ENCODE data around the gene KLHL29. TPM values are rescaled to one million over a fixed set of nuclear protein-coding genes. Genes with fewer than 3 reads are reported as not detected.

The KLHL29 gene
- total RNA-seq, 1 experiment from 2014 or later, result 16.7 TPM

DNA sequence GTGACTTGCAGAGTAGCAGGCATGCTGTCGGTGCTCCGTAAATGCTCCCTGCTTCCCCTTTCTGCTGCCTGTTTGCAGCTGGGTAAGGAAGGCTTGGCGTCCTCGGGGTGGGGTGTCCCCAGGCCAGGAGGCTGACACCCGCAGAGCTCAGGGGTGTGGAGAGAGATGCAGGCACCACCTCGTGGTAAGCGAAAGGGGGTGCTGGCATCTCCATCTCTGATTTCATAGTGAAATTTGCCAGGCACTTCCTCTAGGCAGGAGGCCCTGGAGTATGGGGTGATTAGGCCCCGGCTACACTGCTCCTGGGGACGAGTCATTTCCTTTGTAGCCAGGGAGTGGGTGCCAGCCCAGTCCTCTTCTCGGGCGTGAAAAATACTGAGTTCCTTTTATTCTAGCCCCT is 160.4 kb downstream of the KLHL29 start:
- TF ChIP-seq POLR2AphosphoS5 (IDR thresholded peaks at IDR 0.05; ENCODE audit: low read depth, low read length) (no peak), RAD21 (IDR thresholded peaks at IDR 0.05; ENCODE audit: low read depth) (peak; percentile 20; the same call in 1 of the 2 replicates)

DNA sequence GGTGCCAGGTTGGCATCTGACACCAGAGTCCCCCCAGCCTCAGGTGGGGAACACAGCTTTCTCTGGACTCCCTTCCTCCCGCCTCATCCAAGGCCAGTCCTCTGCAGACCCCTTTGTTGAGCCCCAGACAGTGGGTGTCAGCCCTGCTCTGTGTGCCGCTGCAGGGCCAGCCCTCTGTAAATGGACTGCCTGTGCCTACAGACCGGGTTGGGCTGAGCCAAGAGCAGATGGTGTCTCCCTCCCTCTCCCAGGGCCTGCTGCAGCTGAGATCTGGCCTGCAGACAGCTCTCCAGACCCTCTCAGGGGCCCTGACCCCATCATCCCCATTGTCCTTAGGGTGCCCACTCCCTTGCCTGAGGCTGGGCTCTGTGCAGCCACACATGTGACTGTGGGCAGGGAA is 160.8 kb downstream of the KLHL29 start:
- Histone ChIP-seq H3K4me1 (ENCODE audit: control insufficient read depth in 1 of 2, insufficient read depth in 2 of 2, low read length in 2 of 2) (peaks cover 0 to 14% of the 10 kb centered on the region in 2 experiments; a peak in 1 of 4 replicates), H3K36me3 (ENCODE audit: control insufficient read depth in 1 of 2, insufficient read depth in 2 of 2, low read length in 2 of 2) (no peaks in the 10 kb centered on the region), H3K79me2 (ENCODE audit: insufficient read depth, low read length) (no peaks in the 10 kb centered on the region), H3K4me2 (ENCODE audit: low read length) (no peak overlapping the region), H3K9ac (ENCODE audit: low read length) (no peak overlapping the region), H3K9me2 (ENCODE audit: insufficient read depth) (no peaks in the 10 kb centered on the region), H2AFZ (ENCODE audit: low read depth, low read length, poor library complexity, severe bottlenecking) (no peak overlapping the region), H3K9me3 (ENCODE audit: control insufficient read depth in 1 of 2, insufficient read depth in 1 of 2, low read depth in 1 of 2, low read length in 2 of 2) (no peaks in the 10 kb centered on the region), H3K27ac (ENCODE audit: low read depth, low read length) (no peak overlapping the region), H3K27me3 (ENCODE audit: insufficient read depth, low read length) (no peaks in the 10 kb centered on the region), H3K4me3 (replicated peaks in 1 of 2; ENCODE audit: low read depth in 1 of 2, low read length in 2 of 2) (no peak overlapping the region), H4K20me1 (ENCODE audit: insufficient read depth) (no peaks in the 10 kb centered on the region)
- POLR2A ChIA-PET, result no interaction called here
- TF ChIP-seq EGR1 (IDR thresholded peaks at IDR 0.05; ENCODE audit: low read depth) (no peak), EZH2 (IDR thresholded peaks at IDR 0.05) (no peak), SIN3A (IDR thresholded peaks at IDR 0.05; ENCODE audit: low read depth) (no peak), ELF1 (IDR thresholded peaks at IDR 0.05; ENCODE audit: borderline replicate concordance, low read depth) (no peak), FOSL1 (IDR thresholded peaks at IDR 0.05; ENCODE audit: low read depth) (no peak)
- TF ChIP-seq, protein P1, sequence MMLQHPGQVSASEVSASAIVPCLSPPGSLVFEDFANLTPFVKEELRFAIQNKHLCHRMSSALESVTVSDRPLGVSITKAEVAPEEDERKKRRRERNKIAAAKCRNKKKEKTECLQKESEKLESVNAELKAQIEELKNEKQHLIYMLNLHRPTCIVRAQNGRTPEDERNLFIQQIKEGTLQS (IDR thresholded peaks at IDR 0.05), result no peak
- ATAC-seq, result 0 out of 2 replicates have a peak, but pooled peaks have one; percentile 7
- RAD21 ChIA-PET (ENCODE audit: low non-redundant PET in 1 of 2, low total read pairs in 2 of 2, uncharacterized antibody in 2 of 2, unreplicated experiment in 2 of 2), result no interaction called here
- DNase-seq (ENCODE audit: low read depth, low spot score), result no peak
- CTCF ChIA-PET, result no interaction called here
- BruUV-seq (replicated peaks), result no TSS peak
- intact Hi-C loops (cut with micrococcal nuclease), result no loop called here

More for the DNA sequence above, 160.4 kb downstream of the KLHL29 start:
- Histone ChIP-seq H3K36me3 (ENCODE audit: control insufficient read depth in 1 of 2, insufficient read depth in 2 of 2, low read length in 2 of 2) (no peaks in the 10 kb centered on the region), H3K27ac (ENCODE audit: low read depth, low read length) (no peak overlapping the region), H4K20me1 (ENCODE audit: insufficient read depth) (no peaks in the 10 kb centered on the region), H3K9ac (ENCODE audit: low read length) (no peak overlapping the region), H3K27me3 (ENCODE audit: insufficient read depth, low read length) (no peaks in the 10 kb centered on the region), H3K9me3 (ENCODE audit: control insufficient read depth in 1 of 2, insufficient read depth in 1 of 2, low read depth in 1 of 2, low read length in 2 of 2) (no peaks in the 10 kb centered on the region), H3K79me2 (ENCODE audit: insufficient read depth, low read length) (no peaks in the 10 kb centered on the region), H3K4me2 (ENCODE audit: low read length) (no peak overlapping the region), H2AFZ (ENCODE audit: low read depth, low read length, poor library complexity, severe bottlenecking) (no peak overlapping the region), H3K4me3 (replicated peaks in 1 of 2; ENCODE audit: low read depth in 1 of 2, low read length in 2 of 2) (no peak overlapping the region), H3K9me2 (ENCODE audit: insufficient read depth) (no peaks in the 10 kb centered on the region), H3K4me1 (ENCODE audit: control insufficient read depth in 1 of 2, insufficient read depth in 2 of 2, low read length in 2 of 2) (peaks cover 0 to 14% of the 10 kb centered on the region in 2 experiments; a peak in 1 of 4 replicates)
- ATAC-seq, result peak; percentile 37; the same call in 1 of the 2 replicates
- intact Hi-C loops (cut with micrococcal nuclease), result no loop called here
- ChIA-PET RAD21 (ENCODE audit: low non-redundant PET in 1 of 2, low total read pairs in 2 of 2, uncharacterized antibody in 2 of 2, unreplicated experiment in 2 of 2) (no interaction called here), POLR2A (no interaction called here), CTCF (no interaction called here)
- no peak for DNase-seq (ENCODE audit: low read depth, low spot score)
- no TSS peak for BruUV-seq (replicated peaks)
